Pulmonary artery endothelial cell (primary cell): ENCODE data around the gene SULT4A1. TPM values are rescaled to one million over a fixed set of nuclear protein-coding genes. Genes with fewer than 3 reads are reported as not detected.

Experiments
- DNase-seq: peaks from one replicate; pipeline ENCODE4 v3.0.0-alpha.2; 2011; ENCODE audit warnings: low read depth, low spot score
- total RNA-seq: library from RNA; depleted of rRNA; stranded (reverse); fragments of >200 nt; gene quantifications from 2 replicates; pipeline ENCODE4 v1.2.3, GENCODE V29; 2014

Gene SULT4A1
- total RNA-seq, 1 donor from 2014 or later, result 0.26 TPM

DNA sequence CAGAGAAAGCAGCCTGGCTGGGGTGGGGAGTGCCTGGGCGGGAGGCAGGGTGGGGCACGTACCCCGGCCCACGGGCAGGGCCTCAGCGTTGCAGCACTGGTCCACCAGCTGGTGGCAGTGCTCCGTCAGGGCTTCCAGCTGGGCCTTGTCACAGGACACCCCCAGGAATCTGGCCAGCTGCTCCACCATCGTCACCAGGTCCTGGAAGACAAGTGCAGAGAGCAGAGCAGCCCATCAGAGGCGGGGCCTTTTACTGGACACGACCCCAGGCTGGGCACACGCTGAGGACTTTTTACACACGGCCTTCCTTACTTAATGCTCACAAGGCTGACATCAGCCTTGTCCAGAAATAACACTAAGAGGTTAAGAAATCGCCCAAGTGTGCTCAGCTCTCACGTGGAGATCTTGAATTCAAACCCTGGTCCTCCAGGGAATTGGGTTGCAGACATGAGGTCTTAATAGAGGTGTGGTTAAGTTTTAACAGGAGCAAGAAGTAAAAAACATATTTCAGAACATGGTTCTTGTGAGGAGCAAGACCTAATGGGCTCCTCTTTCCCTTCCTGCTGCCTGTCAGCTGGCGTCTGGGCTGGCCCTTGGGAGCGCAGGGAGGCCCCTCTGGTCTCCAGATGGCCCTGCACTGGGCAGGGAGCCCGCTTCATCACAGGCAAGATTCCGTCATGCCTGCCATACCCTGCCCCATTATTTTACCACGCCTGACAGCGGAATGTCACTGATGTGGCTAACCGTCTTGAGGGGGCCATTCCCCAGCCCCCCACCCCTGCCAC lies 33.1 kb downstream of the SULT4A1 start:
- DNase-seq, result no peak

DNA sequence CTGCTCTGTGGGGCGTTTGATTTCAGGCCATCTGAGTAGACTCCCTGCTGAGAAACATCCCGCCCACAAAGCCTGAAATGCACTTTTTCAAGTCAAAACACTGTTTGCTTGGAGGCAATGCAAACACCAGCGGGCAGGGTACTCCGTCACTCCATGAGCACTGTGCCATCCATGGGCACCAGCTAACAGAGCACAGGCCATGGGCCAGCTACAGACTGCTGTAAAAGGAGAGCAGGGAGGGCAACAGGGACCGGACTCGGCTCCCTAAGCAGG lies 33.7 kb downstream of the SULT4A1 start:
- no peak for DNase-seq

- DNase-seq, result no peak
Measured at GRCh38 chr22:43827926-43828724, 34.2 kb downstream of the SULT4A1 start.

DNA sequence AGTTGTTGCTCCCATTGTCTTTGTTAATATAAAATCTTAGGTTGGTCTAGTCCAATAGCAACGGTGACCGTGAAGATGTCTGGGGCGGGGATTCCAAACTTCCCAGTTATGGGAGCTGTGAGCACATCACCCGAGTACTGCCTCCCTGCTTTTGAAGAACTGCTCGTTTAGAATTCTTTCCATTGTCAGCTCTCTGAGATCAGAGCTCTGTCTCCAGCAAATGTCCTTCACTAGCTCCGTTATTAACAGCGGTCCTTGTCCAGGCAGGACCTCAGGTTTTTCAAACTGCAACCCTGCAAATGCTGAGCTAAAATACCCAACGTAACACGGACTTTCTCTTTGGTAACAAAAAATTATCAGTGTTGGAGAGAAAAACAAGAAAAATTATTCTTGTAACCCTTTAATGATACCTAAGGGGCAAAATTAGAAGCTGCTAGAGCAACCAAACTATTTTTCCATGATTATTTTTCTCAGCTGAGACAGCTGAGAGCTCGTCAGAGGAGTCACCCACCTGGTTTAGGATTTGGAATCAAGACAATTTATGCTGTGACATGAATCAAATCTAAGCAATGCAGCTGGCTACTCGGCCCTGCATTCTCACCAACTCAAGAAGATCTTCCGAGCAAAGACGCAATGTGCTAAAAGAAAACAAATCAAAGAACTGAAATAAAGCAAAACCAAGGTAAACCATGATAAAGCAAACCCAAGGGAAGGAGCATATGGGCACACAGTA lies 35.1 kb downstream of the SULT4A1 start:
- DNase-seq, result no peak

DNA sequence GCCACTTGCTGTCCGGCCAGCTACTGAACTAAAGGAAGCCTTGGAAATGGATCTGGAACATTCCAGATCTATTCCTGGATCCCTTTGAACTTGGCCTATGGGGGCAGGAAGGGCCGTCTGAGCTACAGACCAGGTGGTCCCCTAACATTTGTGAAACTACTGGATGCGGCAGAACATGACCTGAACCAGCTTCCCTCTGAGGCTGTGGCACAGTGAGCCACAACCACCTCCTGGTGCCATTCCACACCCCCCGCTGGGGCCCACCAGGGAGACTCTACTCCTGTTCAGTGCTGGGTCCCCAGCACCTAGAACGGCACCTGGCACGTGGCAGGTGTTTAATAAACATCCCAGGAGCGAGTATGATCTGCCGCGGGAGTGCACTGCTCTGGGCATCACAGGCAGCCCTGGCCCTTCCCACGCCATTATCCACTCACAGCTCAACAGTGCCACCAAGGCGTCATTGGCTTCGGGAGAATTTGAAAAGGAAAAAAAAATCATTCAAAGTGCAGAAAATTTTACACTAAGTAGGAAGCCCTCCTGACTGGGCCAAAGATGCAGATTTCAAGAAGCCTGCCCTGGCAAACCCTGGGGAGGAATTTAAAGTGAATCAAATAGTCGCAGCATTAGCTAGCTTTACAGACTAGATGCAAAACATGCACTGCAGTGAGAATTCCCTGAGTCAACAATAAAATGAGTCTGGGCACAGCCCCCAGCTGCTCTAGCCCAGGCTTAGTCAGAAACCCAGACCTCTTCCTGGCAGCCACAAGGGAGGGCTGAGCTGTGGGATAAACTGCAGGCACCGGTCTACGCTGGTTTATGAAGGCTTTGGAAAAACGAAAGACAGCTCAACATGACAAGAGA lies 35.9 kb downstream of the SULT4A1 start:
- no peak for DNase-seq

GRCh38 chr22:43825651-43826050 lies 36.7 kb downstream of the SULT4A1 start:
- no peak for DNase-seq

DNA sequence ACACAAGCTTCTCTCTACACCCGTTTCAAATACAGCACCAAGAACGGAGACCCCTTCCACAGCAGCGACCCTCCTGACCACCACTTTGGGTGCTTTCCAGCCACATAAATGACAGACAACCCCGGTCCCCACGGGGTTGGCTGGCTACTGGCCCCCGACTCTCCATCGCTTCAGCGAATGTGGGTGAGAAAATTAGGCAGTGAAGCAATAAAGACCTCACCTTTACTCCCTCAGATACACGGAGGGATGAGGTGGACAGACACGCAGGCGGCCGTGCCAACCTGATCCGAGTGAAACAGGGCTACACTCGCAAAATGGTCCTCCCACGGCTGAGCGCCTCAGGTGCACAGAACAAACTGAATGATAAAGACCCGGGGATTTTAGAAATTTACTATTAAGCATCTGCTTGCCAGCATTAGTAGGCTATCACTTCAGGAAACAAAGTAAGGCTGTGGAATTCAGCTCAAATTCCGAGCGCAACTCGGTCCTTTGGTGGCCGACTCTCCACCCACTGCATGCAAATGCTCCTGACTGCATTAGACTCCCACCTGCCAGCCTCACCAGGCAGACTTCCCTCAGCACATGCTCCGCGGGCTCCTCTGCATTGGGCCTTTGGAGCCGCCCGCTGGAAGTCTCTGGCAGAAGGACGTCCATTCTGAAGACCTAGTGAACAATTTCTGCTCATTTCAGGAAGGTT lies 37.4 kb downstream of the SULT4A1 start:
- DNase-seq, result no peak

DNA sequence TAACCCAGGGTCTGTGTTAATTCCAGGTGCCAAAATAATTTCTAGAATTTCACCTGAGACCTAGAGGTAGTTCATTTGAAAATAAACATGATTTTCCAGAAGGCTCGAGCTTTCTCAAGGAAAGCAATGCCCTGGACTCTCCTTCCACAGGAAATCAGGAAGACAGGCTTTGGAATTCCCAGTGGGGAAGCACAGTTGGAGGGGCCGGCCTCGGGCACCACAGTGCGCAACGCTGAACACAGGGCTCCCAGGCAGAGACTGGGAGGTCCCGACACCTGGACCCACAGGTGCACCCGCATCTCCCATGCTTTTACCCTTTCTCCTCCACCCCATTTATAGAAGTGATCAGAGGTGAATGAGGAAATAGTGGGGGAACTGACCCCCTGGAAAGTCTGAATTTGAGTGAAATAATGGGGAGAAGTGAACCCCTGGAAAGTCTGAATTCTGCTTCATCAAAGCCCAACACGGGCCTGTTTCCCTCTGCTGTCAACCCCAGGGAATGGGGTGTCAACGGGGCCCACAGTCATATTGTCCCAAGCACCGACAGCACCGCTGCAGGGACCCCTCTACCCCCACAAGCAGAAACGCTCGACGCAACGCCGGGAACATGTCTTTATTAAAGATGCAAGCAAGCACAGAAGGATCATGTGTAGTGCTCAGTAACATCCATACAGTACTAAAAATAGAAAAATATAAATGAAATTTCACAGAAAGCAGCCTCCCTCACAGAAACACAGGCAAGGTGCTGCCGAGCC lies 38.2 kb downstream of the SULT4A1 start:
- DNase-seq, result no peak

- no peak for DNase-seq
Measured at GRCh38 chr22:43823353-43823908, 38.9 kb downstream of the SULT4A1 start.

DNA sequence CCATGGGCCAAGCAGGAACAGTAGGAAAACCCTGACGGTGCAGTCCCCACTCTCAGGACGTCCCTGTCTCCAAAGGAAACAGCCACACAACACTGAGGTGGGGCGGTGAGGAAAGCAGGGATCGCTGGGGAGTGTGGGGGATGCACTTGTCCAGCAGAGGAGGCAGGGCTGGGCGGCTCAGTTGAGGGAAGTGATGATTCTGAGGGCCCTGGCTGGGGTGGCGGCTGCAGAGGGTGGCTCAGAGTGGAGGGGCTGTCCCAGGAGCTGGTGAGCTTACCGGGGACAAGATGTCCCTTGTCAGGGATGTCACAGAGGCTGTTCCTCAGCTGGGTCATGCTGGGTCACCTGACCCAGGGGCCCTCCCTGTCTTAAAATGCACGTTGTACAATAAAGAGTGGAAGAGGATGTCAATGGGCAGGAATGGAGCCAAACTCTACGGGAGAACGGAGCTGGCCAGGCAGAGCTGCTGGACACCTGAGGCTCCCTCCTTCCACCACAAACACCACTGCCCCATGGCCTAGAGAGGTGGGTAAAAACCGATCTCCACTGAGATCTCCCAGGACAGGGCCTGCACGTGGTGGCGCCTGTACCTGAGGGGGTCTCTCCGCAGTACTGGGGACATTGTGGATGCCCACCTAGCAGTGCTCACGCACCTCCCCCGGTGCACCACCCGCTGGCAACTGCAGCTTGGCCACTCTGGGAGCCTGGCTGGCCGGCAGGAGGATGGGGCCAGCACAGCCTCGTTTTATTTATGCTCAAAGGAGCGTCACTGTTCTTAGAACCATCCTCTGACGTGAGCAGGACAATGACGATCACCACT lies 40.5 kb downstream of the SULT4A1 start:
- no peak for DNase-seq

GRCh38 chr22:43820651-43821305 lies 41.5 kb downstream of the SULT4A1 start:
- DNase-seq, result no peak

DNA sequence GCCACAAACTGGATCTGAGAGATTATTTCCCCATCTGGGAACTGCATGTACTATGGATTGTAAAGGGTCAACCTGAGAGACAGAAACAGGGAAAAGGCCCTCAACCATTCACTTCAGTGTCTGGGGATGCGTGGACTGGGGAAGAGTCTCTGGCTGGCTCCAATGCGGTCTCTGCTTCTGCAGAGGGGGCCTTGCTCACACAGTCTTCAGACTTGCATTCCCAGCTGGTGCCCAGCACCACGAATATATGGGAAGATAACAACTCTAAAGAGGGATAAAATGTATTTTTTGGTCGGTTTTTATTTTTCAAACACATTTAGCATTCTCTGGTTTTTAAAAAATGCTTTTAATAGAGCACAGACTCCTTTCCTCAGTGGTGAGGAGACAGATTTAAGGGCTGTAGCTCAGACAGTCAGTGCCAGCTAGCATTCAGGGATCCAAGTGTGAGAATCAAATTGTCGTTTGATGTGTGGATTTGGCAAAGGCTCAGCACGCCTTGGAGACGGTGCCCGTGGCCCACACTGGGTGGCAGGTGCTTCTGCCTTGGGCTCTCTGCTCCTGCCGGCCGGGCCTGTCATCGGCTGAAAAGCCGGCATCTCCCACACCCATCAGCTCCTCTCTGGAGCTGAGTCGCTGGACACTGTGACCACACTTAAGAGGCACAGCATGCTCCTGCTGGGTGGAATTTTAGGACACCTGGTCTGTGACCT lies 42.2 kb downstream of the SULT4A1 start:
- DNase-seq, result no peak

GRCh38 chr22:43819421-43819921 lies 42.8 kb downstream of the SULT4A1 start:
- DNase-seq, result no peak

DNA sequence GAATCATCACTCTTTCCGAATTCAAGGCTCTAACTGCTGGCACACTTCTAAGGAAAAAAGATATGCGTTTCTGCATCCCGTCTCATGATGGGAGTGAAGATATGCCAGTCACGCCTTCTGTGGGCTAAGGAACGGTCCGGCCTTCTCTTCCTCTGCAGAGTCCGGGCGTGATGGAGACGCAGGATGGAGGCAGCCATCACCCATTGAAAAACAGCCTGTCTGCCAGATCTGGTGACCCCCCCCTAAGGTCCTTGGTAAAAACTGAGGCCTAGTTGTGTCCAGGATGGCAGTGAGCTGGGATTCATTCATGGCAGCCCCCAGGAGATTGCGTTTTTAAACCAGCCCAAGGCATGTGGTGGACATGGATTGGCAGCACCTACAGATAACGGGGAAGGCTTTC lies 43.3 kb downstream of the SULT4A1 start:
- no peak for DNase-seq

DNA sequence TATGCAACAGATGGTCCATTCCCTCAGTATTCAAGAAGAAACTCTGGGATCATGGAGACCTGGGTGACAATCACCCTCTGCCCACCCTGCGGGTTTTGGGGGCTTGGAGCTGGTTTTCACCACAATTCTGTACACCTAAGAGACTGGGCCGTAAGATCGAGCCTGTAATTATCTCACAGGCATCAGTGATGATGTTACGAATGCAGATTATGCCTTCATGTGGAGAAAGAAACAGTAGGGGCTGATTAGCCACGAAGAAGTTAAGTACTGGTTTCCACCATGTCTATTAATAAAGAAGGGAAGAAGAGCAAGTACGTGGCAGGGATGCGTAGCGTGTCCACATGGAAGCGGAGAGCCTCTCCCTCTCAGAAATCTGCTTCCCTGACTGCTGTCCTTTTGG lies 44.9 kb downstream of the SULT4A1 start:
- DNase-seq, result no peak

- no peak for DNase-seq
Measured at GRCh38 chr22:43814264-43814663, 48.0 kb downstream of the SULT4A1 start.

- DNase-seq, result no peak
Measured at GRCh38 chr22:43812890-43813289, 49.4 kb downstream of the SULT4A1 start.
